ENCODE measurements around the gene SF3B2.
A peak's percentile ranks its signal among the peaks of the same experiment; 100 is the strongest.

The SF3B2 gene

GRCh38 chr11:66044757-66045156, 7.4 kb upstream of the SF3B2 start:
- H3K4me1 ChIP-seq (ENCODE audit: insufficient read depth, insufficient read length): peaks cover 4% of the 10 kb centered on the region
- H3K9me3 ChIP-seq (ENCODE audit: insufficient read depth, low read length): no peaks in the 10 kb centered on the region
- H3K27me3 ChIP-seq (ENCODE audit: insufficient read depth, insufficient read length): peaks cover 2% of the 10 kb centered on the region
- H3K4me3 ChIP-seq (ENCODE audit: insufficient read length, low read depth): no peak overlapping the region
- TF ChIP-seq ZNF274 (IDR thresholded peaks at IDR 0.05; ENCODE audit: low read depth, low read length) (no peak), SUZ12 (IDR thresholded peaks at IDR 0.05; ENCODE audit: extremely low read depth, insufficient read depth, insufficient read length) (no peak), YY1 (IDR thresholded peaks at IDR 0.05; ENCODE audit: insufficient read depth, insufficient read length) (no peak)
- peaks cover 3% of the 10 kb centered on the region for H3K36me3 ChIP-seq (ENCODE audit: insufficient read depth, insufficient read length, low read length)
- H3K9ac ChIP-seq (ENCODE audit: insufficient read length, low read depth): no peak overlapping the region
- DNase-seq (ENCODE audit: low read depth, low spot score): no peak

GRCh38 chr11:66045177-66045639, 7.0 kb upstream of the SF3B2 start:
- Histone ChIP-seq H3K36me3 (ENCODE audit: insufficient read depth, insufficient read length, low read length) (peaks cover 3% of the 10 kb centered on the region), H3K9me3 (ENCODE audit: insufficient read depth, low read length) (no peaks in the 10 kb centered on the region), H3K4me1 (ENCODE audit: insufficient read depth, insufficient read length) (peaks cover 4% of the 10 kb centered on the region), H3K9ac (ENCODE audit: insufficient read length, low read depth) (peak overlapping the region; percentile 3), H3K4me3 (ENCODE audit: insufficient read length, low read depth) (no peak overlapping the region), H3K27me3 (ENCODE audit: insufficient read depth, insufficient read length) (peaks cover 2% of the 10 kb centered on the region)
- TF ChIP-seq SUZ12 (IDR thresholded peaks at IDR 0.05; ENCODE audit: extremely low read depth, insufficient read depth, insufficient read length): no peak
- peak; percentile 63 for DNase-seq (ENCODE audit: low read depth, low spot score)

- Histone ChIP-seq H3K9ac (ENCODE audit: insufficient read length, low read depth) (no peak overlapping the region), H3K4me1 (ENCODE audit: insufficient read depth, insufficient read length) (peaks cover 9% of the 10 kb centered on the region), H3K36me3 (ENCODE audit: insufficient read depth, insufficient read length, low read length) (peaks cover 3% of the 10 kb centered on the region), H3K27me3 (ENCODE audit: insufficient read depth, insufficient read length) (peaks cover 2% of the 10 kb centered on the region), H3K4me3 (ENCODE audit: insufficient read length, low read depth) (no peak overlapping the region), H3K9me3 (ENCODE audit: insufficient read depth, low read length) (no peaks in the 10 kb centered on the region)
- TF ChIP-seq YY1 (IDR thresholded peaks at IDR 0.05; ENCODE audit: insufficient read depth, insufficient read length) (no peak), SUZ12 (IDR thresholded peaks at IDR 0.05; ENCODE audit: extremely low read depth, insufficient read depth, insufficient read length) (no peak), ZNF274 (IDR thresholded peaks at IDR 0.05; ENCODE audit: low read depth, low read length) (no peak)
- DNase-seq (ENCODE audit: low read depth, low spot score): no peak
Observed at GRCh38 chr11:66046901-66047300, 5.3 kb upstream of the SF3B2 start.

- peak overlapping the region; percentile 27 for H3K4me3 ChIP-seq (ENCODE audit: insufficient read length, low read depth)
- no peaks in the 10 kb centered on the region for H3K9me3 ChIP-seq (ENCODE audit: insufficient read depth, low read length)
- H3K4me1 ChIP-seq (ENCODE audit: insufficient read depth, insufficient read length): peaks cover 9% of the 10 kb centered on the region
- no peak for TF ChIP-seq SUZ12 (IDR thresholded peaks at IDR 0.05; ENCODE audit: extremely low read depth, insufficient read depth, insufficient read length)
- peaks cover 2% of the 10 kb centered on the region for H3K27me3 ChIP-seq (ENCODE audit: insufficient read depth, insufficient read length)
- H3K36me3 ChIP-seq (ENCODE audit: insufficient read depth, insufficient read length, low read length): peaks cover 3% of the 10 kb centered on the region
- H3K9ac ChIP-seq (ENCODE audit: insufficient read length, low read depth): no peak overlapping the region
- no peak for DNase-seq (ENCODE audit: low read depth, low spot score)
Observed at GRCh38 chr11:66047541-66048365, 4.4 kb upstream of the SF3B2 start.

- Histone ChIP-seq H3K9ac (ENCODE audit: insufficient read length, low read depth) (peak within 1 kb of the TSS; percentile 61), H3K27me3 (ENCODE audit: insufficient read depth, insufficient read length) (peaks cover 2% of the 10 kb centered on the region), H3K4me3 (ENCODE audit: insufficient read length, low read depth) (peak within 1 kb of the TSS; percentile 40), H3K36me3 (ENCODE audit: insufficient read depth, insufficient read length, low read length) (peaks cover 10% of the 10 kb centered on the region), H3K9me3 (ENCODE audit: insufficient read depth, low read length) (no peaks in the 10 kb centered on the region), H3K4me1 (ENCODE audit: insufficient read depth, insufficient read length) (peaks cover 11% of the 10 kb centered on the region)
- TF ChIP-seq YY1 (IDR thresholded peaks at IDR 0.05; ENCODE audit: insufficient read depth, insufficient read length) (no peak), ZNF274 (IDR thresholded peaks at IDR 0.05; ENCODE audit: low read depth, low read length) (no peak), SUZ12 (IDR thresholded peaks at IDR 0.05; ENCODE audit: extremely low read depth, insufficient read depth, insufficient read length) (no peak)
- no peak for DNase-seq (ENCODE audit: low read depth, low spot score)
Observed at GRCh38 chr11:66048547-66049323, 3.4 kb upstream of the SF3B2 start, which contains the start of gene GAL3ST3. TSS of gene GAL3ST3 (minus strand) at chr11:66049161. CDS start at chr11:66045415, 3,746 bp downstream.

GRCh38 chr11:66050581-66051231, 1.5 kb upstream of the SF3B2 start:
- peaks cover 2% of the 10 kb centered on the region for H3K27me3 ChIP-seq (ENCODE audit: insufficient read depth, insufficient read length)
- no peaks in the 10 kb centered on the region for H3K9me3 ChIP-seq (ENCODE audit: insufficient read depth, low read length)
- peaks cover 11% of the 10 kb centered on the region for H3K4me1 ChIP-seq (ENCODE audit: insufficient read depth, insufficient read length)
- peak overlapping the region; percentile 82 for H3K9ac ChIP-seq (ENCODE audit: insufficient read length, low read depth)
- TF ChIP-seq YY1 (IDR thresholded peaks at IDR 0.05; ENCODE audit: insufficient read depth, insufficient read length) (no peak), SUZ12 (IDR thresholded peaks at IDR 0.05; ENCODE audit: extremely low read depth, insufficient read depth, insufficient read length) (no peak), ZNF274 (IDR thresholded peaks at IDR 0.05; ENCODE audit: low read depth, low read length) (no peak)
- no peak for DNase-seq (ENCODE audit: low read depth, low spot score)
- H3K4me3 ChIP-seq (ENCODE audit: insufficient read length, low read depth): peak overlapping the region; percentile 93
- H3K36me3 ChIP-seq (ENCODE audit: insufficient read depth, insufficient read length, low read length): peaks cover 25% of the 10 kb centered on the region

GRCh38 chr11:66051371-66051765, 796 bp upstream of the SF3B2 start:
- Histone ChIP-seq H3K9me3 (ENCODE audit: insufficient read depth, low read length) (no peaks in the 10 kb centered on the region), H3K9ac (ENCODE audit: insufficient read length, low read depth) (peak overlapping the region; percentile 82), H3K27me3 (ENCODE audit: insufficient read depth, insufficient read length) (peaks cover 2% of the 10 kb centered on the region), H3K36me3 (ENCODE audit: insufficient read depth, insufficient read length, low read length) (peaks cover 30% of the 10 kb centered on the region), H3K4me1 (ENCODE audit: insufficient read depth, insufficient read length) (peaks cover 11% of the 10 kb centered on the region), H3K4me3 (ENCODE audit: insufficient read length, low read depth) (peak overlapping the region; percentile 93)
- DNase-seq (ENCODE audit: low read depth, low spot score): no peak
- TF ChIP-seq YY1 (IDR thresholded peaks at IDR 0.05; ENCODE audit: insufficient read depth, insufficient read length) (no peak), SUZ12 (IDR thresholded peaks at IDR 0.05; ENCODE audit: extremely low read depth, insufficient read depth, insufficient read length) (no peak)

Measured in NT2/D1 (cell line).